Erythroblast (primary cell): ENCODE results near the gene CFAP221.

Source experiments
- GATA1 ChIP-seq: IDR thresholded peaks from 2 replicates; pipeline ENCODE4 v1.6.1; 2011; ENCODE audit warnings: low read depth, mild to moderate bottlenecking, control low read depth, low read length, moderate library complexity
- POLR2A ChIP-seq: IDR thresholded peaks from 2 replicates; pipeline ENCODE4 v1.6.1; 2011; ENCODE audit warnings: mild to moderate bottlenecking, low read length

- no peak for TF ChIP-seq POLR2A
- TF ChIP-seq GATA1 = no peak
Observed at GRCh38 chr2:119584469-119584868, 40.2 kb downstream of the CFAP221 start.
